A204.1 (cell line): Measurements from ENCODE around the gene PPP1R9B.

ENCODE experiments used
- FAIRE-seq: peaks from 2 replicates; lab custom pipeline; 2012; peaks lifted over from hg19 to GRCh38; lab: Jason Lieb, UNC

PPP1R9B gene

GRCh38 chr17:50141026-50141744 lies 9.3 kb downstream of the PPP1R9B start:
- FAIRE-seq: no peak

- no peak for FAIRE-seq
Observed at GRCh38 chr17:50139950-50140885, 10.3 kb downstream of the PPP1R9B start.

GRCh38 chr17:50139185-50139783 lies 11.2 kb downstream of the PPP1R9B start:
- no peak for FAIRE-seq

GRCh38 chr17:50137042-50137441 lies 13.4 kb downstream of the PPP1R9B start:
- no peak for FAIRE-seq

GRCh38 chr17:50136096-50136687 lies 14.3 kb downstream of the PPP1R9B start:
- no peak for FAIRE-seq

GRCh38 chr17:50135316-50136095 lies 15.0 kb downstream of the PPP1R9B start:
- FAIRE-seq: no peak

GRCh38 chr17:50134206-50135110 lies 16.0 kb downstream of the PPP1R9B start:
- FAIRE-seq: no peak

GRCh38 chr17:50133769-50134099 lies 16.7 kb downstream of the PPP1R9B start:
- no peak for FAIRE-seq

GRCh38 chr17:50133028-50133768 lies 17.3 kb downstream of the PPP1R9B start:
- FAIRE-seq: no peak

GRCh38 chr17:50132104-50132794 lies 18.2 kb downstream of the PPP1R9B start:
- no peak for FAIRE-seq

GRCh38 chr17:50130559-50131305 lies 19.7 kb downstream of the PPP1R9B start:
- no peak for FAIRE-seq

- FAIRE-seq: no peak
Observed at GRCh38 chr17:50129728-50130558, 20.5 kb downstream of the PPP1R9B start, which contains the start of gene SAMD14. Gene SAMD14, minus strand, starts transcription at chr17:50130160. Its CDS starts 5,201 bp downstream, at chr17:50124959.

GRCh38 chr17:50129353-50129727 lies 21.1 kb downstream of the PPP1R9B start:
- FAIRE-seq: no peak

GRCh38 chr17:50128441-50129352 lies 21.8 kb downstream of the PPP1R9B start:
- FAIRE-seq: no peak

- FAIRE-seq: no peak
Observed at GRCh38 chr17:50127697-50128361, 22.6 kb downstream of the PPP1R9B start.

- FAIRE-seq: no peak
Observed at GRCh38 chr17:50125420-50125997, 25.0 kb downstream of the PPP1R9B start.
